ENCODE measurements around the gene SNRNP70. TPM values are rescaled to one million over a fixed set of nuclear protein-coding genes. Genes with fewer than 3 reads are reported as not detected.
"Not testable (repeated sequence)": the region's sequence is repeated elsewhere in the genome, so short reads cannot be mapped to it uniquely, and the experiment has no call there.

SNRNP70 gene
- total RNA-seq, 3 donors from 2014 or later, result 222 to 444 (median 316) TPM

- peaks cover 6 to 35% of the 10 kb centered on the region in 2 donors for H3K27me3 ChIP-seq
- H3K9me3 ChIP-seq, result no peaks in the 10 kb centered on the region
- intact Hi-C loops (cut with DNase I; ENCODE audit: low total_unique reads), result loop anchor here (10.0 kb wide), 1 partner anchor 121 kb away; no protein-coding TSS in a partner anchor
- no peak for DNase-seq (ENCODE audit: low spot score in 2 of 2)
- H3K4me1 ChIP-seq, result no peaks in the 10 kb centered on the region
- no peak overlapping the region for H3K27ac ChIP-seq
- peak overlapping the region in 1 of 3 donors; percentile 25 for H3K4me3 ChIP-seq
- H3K36me3 ChIP-seq, result no peaks in the 10 kb centered on the region
- TF ChIP-seq, protein P1, sequence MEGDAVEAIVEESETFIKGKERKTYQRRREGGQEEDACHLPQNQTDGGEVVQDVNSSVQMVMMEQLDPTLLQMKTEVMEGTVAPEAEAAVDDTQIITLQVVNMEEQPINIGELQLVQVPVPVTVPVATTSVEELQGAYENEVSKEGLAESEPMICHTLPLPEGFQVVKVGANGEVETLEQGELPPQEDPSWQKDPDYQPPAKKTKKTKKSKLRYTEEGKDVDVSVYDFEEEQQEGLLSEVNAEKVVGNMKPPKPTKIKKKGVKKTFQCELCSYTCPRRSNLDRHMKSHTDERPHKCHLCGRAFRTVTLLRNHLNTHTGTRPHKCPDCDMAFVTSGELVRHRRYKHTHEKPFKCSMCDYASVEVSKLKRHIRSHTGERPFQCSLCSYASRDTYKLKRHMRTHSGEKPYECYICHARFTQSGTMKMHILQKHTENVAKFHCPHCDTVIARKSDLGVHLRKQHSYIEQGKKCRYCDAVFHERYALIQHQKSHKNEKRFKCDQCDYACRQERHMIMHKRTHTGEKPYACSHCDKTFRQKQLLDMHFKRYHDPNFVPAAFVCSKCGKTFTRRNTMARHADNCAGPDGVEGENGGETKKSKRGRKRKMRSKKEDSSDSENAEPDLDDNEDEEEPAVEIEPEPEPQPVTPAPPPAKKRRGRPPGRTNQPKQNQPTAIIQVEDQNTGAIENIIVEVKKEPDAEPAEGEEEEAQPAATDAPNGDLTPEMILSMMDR (IDR thresholded peaks at IDR 0.05), result no peak
- TF ChIP-seq POLR2A (IDR thresholded peaks at IDR 0.05) (no peak), POLR2AphosphoS5 (IDR thresholded peaks at IDR 0.05) (no peak)
These were observed 11.5 kb upstream of the SNRNP70 start for GRCh38 chr19:49073514-49074378.

- DNase-seq (ENCODE audit: low spot score in 2 of 2), result peak in 1 of 2 donors; percentile 57
- not testable (repeated sequence) for H3K4me1 ChIP-seq, H3K27ac ChIP-seq, H3K36me3 ChIP-seq, H3K4me3 ChIP-seq, H3K9me3 ChIP-seq
- intact Hi-C loops (cut with DNase I; ENCODE audit: low total_unique reads), result loop anchor here (10.0 kb wide), 1 partner anchor 120 kb away; no protein-coding TSS in a partner anchor
- peaks cover 6 to 28% of the 10 kb centered on the region in 2 donors for H3K27me3 ChIP-seq
- TF ChIP-seq, protein P1 (IDR thresholded peaks at IDR 0.05), result peak; percentile 68 to 82 (median 77)
These were observed 10.4 kb upstream of the SNRNP70 start for GRCh38 chr19:49074869-49075268.

- DNase-seq (ENCODE audit: low spot score in 2 of 2), result no peak
- Histone ChIP-seq H3K4me1 (no peaks in the 10 kb centered on the region), H3K9me3 (no peaks in the 10 kb centered on the region), H3K36me3 (no peaks in the 10 kb centered on the region), H3K27ac (no peak overlapping the region), H3K27me3 (no peaks in the 10 kb centered on the region), H3K4me3 (no peak overlapping the region)
- TF ChIP-seq, protein P1 (IDR thresholded peaks at IDR 0.05), result no peak
- TF ChIP-seq POLR2A (IDR thresholded peaks at IDR 0.05), result no peak
- TF ChIP-seq POLR2AphosphoS5 (IDR thresholded peaks at IDR 0.05), result no peak
- intact Hi-C loops (cut with DNase I; ENCODE audit: low total_unique reads), result no loop called here
These were observed 4.9 kb upstream of the SNRNP70 start for GRCh38 chr19:49080392-49080791.

DNA sequence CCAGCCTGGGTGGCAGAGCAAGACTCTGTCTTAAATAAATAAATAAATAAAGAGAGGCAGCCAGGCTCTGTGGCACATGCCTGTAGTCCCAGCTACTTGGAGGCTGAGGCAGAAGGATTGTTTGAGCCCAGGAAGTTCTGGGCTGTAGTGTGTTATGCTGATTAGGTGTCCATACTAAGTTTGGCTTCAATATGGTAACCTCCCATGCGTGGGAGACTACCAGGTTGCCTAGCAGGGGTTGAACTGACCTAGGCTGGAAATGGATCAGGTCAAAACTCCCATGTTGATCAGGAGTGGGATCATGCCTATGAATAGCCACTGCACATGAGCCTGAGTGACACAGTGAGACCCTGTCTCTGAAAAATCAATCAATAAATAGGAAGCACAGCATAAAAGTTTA is 4.0 kb upstream of the SNRNP70 start:
- intact Hi-C loops (cut with DNase I; ENCODE audit: low total_unique reads), result no loop called here
- H3K4me1 ChIP-seq, result peaks cover 0 to 2% of the 10 kb centered on the region in 2 donors
- no peaks in the 10 kb centered on the region for H3K9me3 ChIP-seq
- no peaks in the 10 kb centered on the region for H3K27me3 ChIP-seq
- no peak for DNase-seq (ENCODE audit: low spot score in 2 of 2)
- no peak overlapping the region for H3K27ac ChIP-seq
- no peak overlapping the region for H3K4me3 ChIP-seq
- no peaks in the 10 kb centered on the region for H3K36me3 ChIP-seq
- TF ChIP-seq, protein P1 (IDR thresholded peaks at IDR 0.05), result no peak
- TF ChIP-seq POLR2AphosphoS5 (IDR thresholded peaks at IDR 0.05) (no peak), POLR2A (IDR thresholded peaks at IDR 0.05) (no peak)
